Transverse colon (tissue), 4 donors: Measurements from ENCODE around the gene GBF1.

ENCODE experiments used
- EP300 ChIP-seq: sonication (generic); formaldehyde crosslinking; IDR thresholded peaks from one replicate; pipeline ENCODE4 v1.6.1; 2017; ENCODE audit warnings: antibody characterized with exemption, low read depth
- POLR2A ChIP-seq: fragments of 450-650 bp; IDR thresholded peaks from one replicate; pipeline ENCODE4 v1.6.1; 2016; ENCODE audit warnings: antibody characterized with exemption, mild to moderate bottlenecking, moderate library complexity
- POLR2AphosphoS5 ChIP-seq, 3 donors: sonication (generic); formaldehyde crosslinking; IDR thresholded peaks; one replicate each; pipeline ENCODE4 v1.6.1; 2016; ENCODE audit warnings: antibody characterized with exemption in 3 of 3
- TF ChIP-seq, protein P1 (sequence below), 5 experiments: fragments of 200-600 bp in 3 of 5; fragments of 450-650 bp in 2 of 5; sonication (generic) in 3 of 5; IDR thresholded peaks; 1 replicate in 2 of 5; 2 replicates in 3 of 5; pipeline ENCODE4 v1.5.1; 2016 to 2017; ENCODE audit warnings: antibody characterized with exemption in 5 of 5, inconsistent platforms in 3 of 5, mild to moderate bottlenecking in 2 of 5, moderate library complexity in 1 of 5

- TF ChIP-seq, protein P1, sequence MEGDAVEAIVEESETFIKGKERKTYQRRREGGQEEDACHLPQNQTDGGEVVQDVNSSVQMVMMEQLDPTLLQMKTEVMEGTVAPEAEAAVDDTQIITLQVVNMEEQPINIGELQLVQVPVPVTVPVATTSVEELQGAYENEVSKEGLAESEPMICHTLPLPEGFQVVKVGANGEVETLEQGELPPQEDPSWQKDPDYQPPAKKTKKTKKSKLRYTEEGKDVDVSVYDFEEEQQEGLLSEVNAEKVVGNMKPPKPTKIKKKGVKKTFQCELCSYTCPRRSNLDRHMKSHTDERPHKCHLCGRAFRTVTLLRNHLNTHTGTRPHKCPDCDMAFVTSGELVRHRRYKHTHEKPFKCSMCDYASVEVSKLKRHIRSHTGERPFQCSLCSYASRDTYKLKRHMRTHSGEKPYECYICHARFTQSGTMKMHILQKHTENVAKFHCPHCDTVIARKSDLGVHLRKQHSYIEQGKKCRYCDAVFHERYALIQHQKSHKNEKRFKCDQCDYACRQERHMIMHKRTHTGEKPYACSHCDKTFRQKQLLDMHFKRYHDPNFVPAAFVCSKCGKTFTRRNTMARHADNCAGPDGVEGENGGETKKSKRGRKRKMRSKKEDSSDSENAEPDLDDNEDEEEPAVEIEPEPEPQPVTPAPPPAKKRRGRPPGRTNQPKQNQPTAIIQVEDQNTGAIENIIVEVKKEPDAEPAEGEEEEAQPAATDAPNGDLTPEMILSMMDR (IDR thresholded peaks at IDR 0.05) = peak in 4 of 5 experiments; percentile 22 to 43 (median 32)
- no peak for TF ChIP-seq POLR2AphosphoS5 (IDR thresholded peaks at IDR 0.05)
- TF ChIP-seq EP300 = no peak
- TF ChIP-seq POLR2A = no peak
Measured at GRCh38 chr10:102230861-102231356, 14.4 kb upstream of the GBF1 start.
